ENCODE results near the gene PLEKHG4. TPM values are rescaled to one million over a fixed set of nuclear protein-coding genes. Genes with fewer than 3 reads are reported as not detected.

PLEKHG4 gene
- total and polyA plus RNA-seq, 5 donors from 2014 or later: 1.4 to 10.0 (median 4.0) TPM

GRCh38 chr16:67235816-67236562, 43.3 kb upstream of the PLEKHG4 start:
- no peaks in the 10 kb centered on the region for H3K9me3 ChIP-seq (ENCODE audit: control insufficient read depth in 2 of 2, low read length in 2 of 2)
- H3K27me3 Mint-ChIP-seq: no peaks in the 10 kb centered on the region
- no peaks in the 10 kb centered on the region for H3K4me1 ChIP-seq (ENCODE audit: control insufficient read depth, insufficient read depth, low read length, poor library complexity, severe bottlenecking)
- peak overlapping the region in 3 of 4 donors; percentile 15 to 88 (median 77) for H3K4me3 Mint-ChIP-seq
- no peak overlapping the region for H3K4me3 ChIP-seq (ENCODE audit: low read depth, low read length)
- H3K36me3 Mint-ChIP-seq: peaks cover 33% of the 10 kb centered on the region
- H3K27me3 ChIP-seq (ENCODE audit: control insufficient read depth, insufficient read depth, low read length): no peaks in the 10 kb centered on the region
- ATAC-seq (ENCODE audit: low read depth in 2 of 2) (no peak), DNase-seq (peak in 2 of 3 donors; percentile 34 to 36)
- peak overlapping the region in 2 of 3 donors; percentile 66 to 78 for H3K27ac Mint-ChIP-seq
- H3K27ac ChIP-seq (ENCODE audit: insufficient read depth, low read length, poor library complexity, severe bottlenecking): no peak overlapping the region
- peaks cover 0 to 1% (median 0%) of the 10 kb centered on the region in 7 donors for H3K9me3 Mint-ChIP-seq
- peaks cover 0 to 4% (median 0%) of the 10 kb centered on the region in 4 donors for H3K4me1 Mint-ChIP-seq
- H3K36me3 ChIP-seq (ENCODE audit: control insufficient read depth, insufficient read depth, low read length): peaks cover 47% of the 10 kb centered on the region

DNA sequence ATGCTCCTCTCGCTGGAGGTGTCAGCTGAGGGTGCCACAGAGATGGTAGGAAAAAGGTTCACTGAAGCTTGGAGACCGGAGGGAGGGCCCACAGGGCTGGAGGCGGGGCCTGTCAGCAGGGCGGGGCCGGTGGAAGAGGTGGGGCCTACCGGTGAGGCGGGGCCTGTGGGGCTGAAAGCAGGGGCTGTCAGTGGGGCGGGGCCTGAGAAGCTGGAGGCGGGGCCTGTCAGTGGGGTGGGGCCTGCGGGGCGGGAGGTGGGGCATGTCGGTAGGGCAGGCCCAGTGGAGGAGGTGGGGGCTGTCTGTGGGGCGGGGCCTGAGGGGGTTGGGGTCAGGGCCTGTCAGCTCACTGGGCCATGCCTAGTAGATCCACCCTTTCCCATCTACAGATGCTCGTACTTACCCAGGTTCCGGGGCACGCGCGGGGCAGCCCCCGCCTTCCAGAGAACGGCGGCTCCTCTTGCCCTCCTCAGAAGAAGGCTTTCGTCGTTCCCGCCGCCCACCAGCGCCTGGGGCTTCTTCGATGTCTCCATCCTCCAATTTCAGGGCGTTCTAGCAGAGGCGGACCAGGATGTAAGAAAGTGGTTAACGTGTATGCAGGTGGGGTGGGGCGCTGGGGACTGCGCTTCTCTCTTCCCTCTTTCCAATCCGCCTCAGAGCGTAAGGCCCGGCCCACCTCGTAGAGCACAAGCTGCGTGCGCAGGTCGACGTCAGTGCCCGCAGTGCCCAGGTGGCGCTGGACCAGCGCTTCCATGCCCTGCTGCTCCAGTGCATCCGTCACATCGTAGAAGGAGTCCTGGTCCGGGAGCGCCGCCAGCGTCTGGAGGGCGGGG, 42.6 kb upstream of the PLEKHG4 start:
- Mint-ChIP-seq H3K4me1 (peaks cover 0 to 4% (median 0%) of the 10 kb centered on the region in 4 donors), H3K27me3 (no peaks in the 10 kb centered on the region), H3K27ac (peak overlapping the region in 2 of 3 donors; percentile 29 to 78), H3K4me3 (peak overlapping the region in 1 of 4 donors; percentile 77), H3K36me3 (peaks cover 33% of the 10 kb centered on the region), H3K9me3 (peaks cover 0 to 1% (median 0%) of the 10 kb centered on the region in 7 donors)
- Histone ChIP-seq H3K4me3 (ENCODE audit: low read depth, low read length) (no peak overlapping the region), H3K27me3 (ENCODE audit: control insufficient read depth, insufficient read depth, low read length) (no peaks in the 10 kb centered on the region), H3K27ac (ENCODE audit: insufficient read depth, low read length, poor library complexity, severe bottlenecking) (no peak overlapping the region), H3K9me3 (ENCODE audit: control insufficient read depth in 2 of 2, low read length in 2 of 2) (no peaks in the 10 kb centered on the region), H3K36me3 (ENCODE audit: control insufficient read depth, insufficient read depth, low read length) (peaks cover 39% of the 10 kb centered on the region), H3K4me1 (ENCODE audit: control insufficient read depth, insufficient read depth, low read length, poor library complexity, severe bottlenecking) (no peaks in the 10 kb centered on the region)
- DNase-seq (peak; percentile 56 to 64 (median 57)), ATAC-seq (ENCODE audit: low read depth in 2 of 2) (peak; percentile 64 to 69)

DNA sequence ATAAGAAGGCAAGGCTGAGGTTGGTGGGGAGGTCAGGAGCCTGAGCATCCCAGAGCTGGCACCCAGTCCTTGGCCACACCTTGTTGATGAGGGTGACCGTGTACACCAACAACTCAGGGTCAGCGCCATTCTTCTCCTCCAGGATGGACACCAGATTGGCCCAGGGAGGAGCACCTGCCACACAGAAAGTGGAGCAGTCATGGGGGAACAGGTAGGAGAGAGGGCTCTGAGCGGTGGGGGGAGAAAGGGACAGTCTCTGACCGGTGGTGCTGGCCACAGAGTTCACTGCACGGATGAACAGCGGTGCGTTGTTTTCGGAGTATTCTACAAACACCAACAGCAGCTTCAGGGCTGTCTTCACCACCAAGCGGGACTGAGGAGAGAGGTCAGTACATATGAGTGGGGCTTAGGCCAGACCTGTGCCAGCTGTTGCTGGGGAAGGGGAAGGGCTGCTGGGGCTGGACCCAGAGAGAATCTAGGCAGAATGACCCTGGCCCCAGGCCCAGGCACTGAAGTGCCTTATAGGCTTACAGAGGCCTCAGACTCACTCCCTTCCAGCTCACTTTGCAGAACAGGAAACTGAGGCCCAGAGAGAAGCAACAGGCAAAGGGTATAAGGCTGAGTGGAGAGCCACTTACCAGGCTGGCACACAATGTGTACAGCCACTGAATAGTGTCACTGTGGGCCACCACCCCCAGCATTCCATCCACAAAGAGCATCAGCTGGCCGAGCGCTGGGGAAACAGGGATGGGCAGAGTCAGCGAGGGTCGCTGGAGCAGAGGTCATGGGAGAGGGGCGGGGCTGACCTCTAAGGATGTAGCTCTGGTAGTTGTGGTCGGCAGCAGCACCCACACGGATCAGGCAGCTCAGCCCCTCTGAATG, 41.7 kb upstream of the PLEKHG4 start:
- no peaks in the 10 kb centered on the region for H3K9me3 ChIP-seq (ENCODE audit: control insufficient read depth in 2 of 2, low read length in 2 of 2)
- H3K27ac Mint-ChIP-seq: peak overlapping the region in 1 of 3 donors; percentile 23
- no peak overlapping the region for H3K4me3 Mint-ChIP-seq
- DNase-seq (no peak), ATAC-seq (ENCODE audit: low read depth in 2 of 2) (no peak)
- H3K36me3 ChIP-seq (ENCODE audit: control insufficient read depth, insufficient read depth, low read length): peaks cover 38% of the 10 kb centered on the region
- no peak overlapping the region for H3K4me3 ChIP-seq (ENCODE audit: low read depth, low read length)
- no peaks in the 10 kb centered on the region for H3K27me3 Mint-ChIP-seq
- peaks cover 0 to 4% (median 2%) of the 10 kb centered on the region in 4 donors for H3K4me1 Mint-ChIP-seq
- no peaks in the 10 kb centered on the region for H3K27me3 ChIP-seq (ENCODE audit: control insufficient read depth, insufficient read depth, low read length)
- H3K9me3 Mint-ChIP-seq: peaks cover 0 to 1% (median 0%) of the 10 kb centered on the region in 7 donors
- H3K27ac ChIP-seq (ENCODE audit: insufficient read depth, low read length, poor library complexity, severe bottlenecking): no peak overlapping the region
- no peaks in the 10 kb centered on the region for H3K4me1 ChIP-seq (ENCODE audit: control insufficient read depth, insufficient read depth, low read length, poor library complexity, severe bottlenecking)
- peaks cover 33% of the 10 kb centered on the region for H3K36me3 Mint-ChIP-seq

GRCh38 chr16:67238278-67238575, 41.1 kb upstream of the PLEKHG4 start:
- peaks cover 33% of the 10 kb centered on the region for H3K36me3 Mint-ChIP-seq
- peaks cover 0 to 4% (median 3%) of the 10 kb centered on the region in 4 donors for H3K4me1 Mint-ChIP-seq
- peaks cover 38% of the 10 kb centered on the region for H3K36me3 ChIP-seq (ENCODE audit: control insufficient read depth, insufficient read depth, low read length)
- peak overlapping the region in 2 of 3 donors; percentile 23 to 56 for H3K27ac Mint-ChIP-seq
- no peak overlapping the region for H3K4me3 Mint-ChIP-seq
- H3K27me3 ChIP-seq (ENCODE audit: control insufficient read depth, insufficient read depth, low read length): no peaks in the 10 kb centered on the region
- DNase-seq (no peak), ATAC-seq (ENCODE audit: low read depth in 2 of 2) (no peak)
- no peak overlapping the region for H3K4me3 ChIP-seq (ENCODE audit: low read depth, low read length)
- no peaks in the 10 kb centered on the region for H3K27me3 Mint-ChIP-seq
- H3K9me3 ChIP-seq (ENCODE audit: control insufficient read depth in 2 of 2, low read length in 2 of 2): no peaks in the 10 kb centered on the region
- no peak overlapping the region for H3K27ac ChIP-seq (ENCODE audit: insufficient read depth, low read length, poor library complexity, severe bottlenecking)
- H3K4me1 ChIP-seq (ENCODE audit: control insufficient read depth, insufficient read depth, low read length, poor library complexity, severe bottlenecking): no peaks in the 10 kb centered on the region
- peaks cover 0 to 1% (median 0%) of the 10 kb centered on the region in 7 donors for H3K9me3 Mint-ChIP-seq

GRCh38 chr16:67238806-67239470, 40.4 kb upstream of the PLEKHG4 start:
- H3K36me3 Mint-ChIP-seq: peaks cover 29% of the 10 kb centered on the region
- Histone ChIP-seq H3K36me3 (ENCODE audit: control insufficient read depth, insufficient read depth, low read length) (peaks cover 37% of the 10 kb centered on the region), H3K9me3 (ENCODE audit: control insufficient read depth in 2 of 2, low read length in 2 of 2) (no peaks in the 10 kb centered on the region), H3K27me3 (ENCODE audit: control insufficient read depth, insufficient read depth, low read length) (no peaks in the 10 kb centered on the region), H3K27ac (ENCODE audit: insufficient read depth, low read length, poor library complexity, severe bottlenecking) (no peak overlapping the region), H3K4me1 (ENCODE audit: control insufficient read depth, insufficient read depth, low read length, poor library complexity, severe bottlenecking) (peaks cover 4% of the 10 kb centered on the region), H3K4me3 (ENCODE audit: low read depth, low read length) (no peak overlapping the region)
- peak overlapping the region in 1 of 3 donors; percentile 56 for H3K27ac Mint-ChIP-seq
- peaks cover 0 to 9% (median 3%) of the 10 kb centered on the region in 4 donors for H3K4me1 Mint-ChIP-seq
- no peak for ATAC-seq (ENCODE audit: low read depth in 2 of 2)
- H3K27me3 Mint-ChIP-seq: no peaks in the 10 kb centered on the region
- peaks cover 0 to 1% (median 0%) of the 10 kb centered on the region in 7 donors for H3K9me3 Mint-ChIP-seq
- H3K4me3 Mint-ChIP-seq: no peak overlapping the region
- no peak for DNase-seq

GRCh38 chr16:67240506-67240905, 38.8 kb upstream of the PLEKHG4 start:
- no peak for ATAC-seq (ENCODE audit: low read depth in 2 of 2)
- H3K27me3 ChIP-seq (ENCODE audit: control insufficient read depth, insufficient read depth, low read length): no peaks in the 10 kb centered on the region
- H3K4me1 ChIP-seq (ENCODE audit: control insufficient read depth, insufficient read depth, low read length, poor library complexity, severe bottlenecking): peaks cover 19% of the 10 kb centered on the region
- Mint-ChIP-seq H3K9me3 (peaks cover 0 to 1% (median 0%) of the 10 kb centered on the region in 7 donors), H3K27me3 (no peaks in the 10 kb centered on the region), H3K27ac (no peak overlapping the region), H3K36me3 (peaks cover 29% of the 10 kb centered on the region), H3K4me1 (peaks cover 9 to 25% (median 11%) of the 10 kb centered on the region in 4 donors), H3K4me3 (no peak overlapping the region)
- H3K4me3 ChIP-seq (ENCODE audit: low read depth, low read length): no peak overlapping the region
- no peak for DNase-seq
- H3K9me3 ChIP-seq (ENCODE audit: control insufficient read depth in 2 of 2, low read length in 2 of 2): no peaks in the 10 kb centered on the region
- H3K27ac ChIP-seq (ENCODE audit: insufficient read depth, low read length, poor library complexity, severe bottlenecking): no peak overlapping the region
- H3K36me3 ChIP-seq (ENCODE audit: control insufficient read depth, insufficient read depth, low read length): peaks cover 26% of the 10 kb centered on the region
